ENCODE results near the gene KIF6.

The KIF6 gene

GRCh38 chr6:39366931-39367618 is 358.1 kb downstream of the KIF6 start:
- Histone ChIP-seq H2AFZ (ENCODE audit: low read depth, low read length, severe bottlenecking) (no peak overlapping the region), H3K4me3 (ENCODE audit: insufficient read depth, low read length, poor library complexity, severe bottlenecking) (no peak overlapping the region), H4K20me1 (ENCODE audit: low read depth, low read length) (no peaks in the 10 kb centered on the region), H3K4me2 (ENCODE audit: low read depth, low read length, poor library complexity, severe bottlenecking) (no peak overlapping the region), H3K9ac (ENCODE audit: low read length) (no peak overlapping the region), H3K79me2 (ENCODE audit: insufficient read depth, low read length) (no peaks in the 10 kb centered on the region), H3F3A (ENCODE audit: insufficient read depth) (no peaks in the 10 kb centered on the region), H3K27ac (ENCODE audit: low read depth, low read length) (no peak overlapping the region), H3K36me3 (ENCODE audit: low read length) (no peaks in the 10 kb centered on the region), H3K9me2 (replicated peaks; ENCODE audit: insufficient read depth, low read length) (no peaks in the 10 kb centered on the region), H3K9me3 (ENCODE audit: insufficient read depth, low read length) (no peaks in the 10 kb centered on the region), H3K27me3 (ENCODE audit: low read length) (no peaks in the 10 kb centered on the region)
- TF ChIP-seq CTCF (IDR thresholded peaks at IDR 0.05; ENCODE audit: insufficient read depth, low read length, poor library complexity, severe bottlenecking) (no peak), EZH2phosphoT487 (conservative IDR thresholded peaks at IDR 0.05; ENCODE audit: low read length) (no peak)

- TF ChIP-seq EZH2phosphoT487 (conservative IDR thresholded peaks at IDR 0.05; ENCODE audit: low read length) (no peak), CTCF (IDR thresholded peaks at IDR 0.05; ENCODE audit: insufficient read depth, low read length, poor library complexity, severe bottlenecking) (no peak)
- Histone ChIP-seq H3K36me3 (ENCODE audit: low read length) (no peaks in the 10 kb centered on the region), H3K27me3 (ENCODE audit: low read length) (no peaks in the 10 kb centered on the region), H3K79me2 (ENCODE audit: insufficient read depth, low read length) (no peaks in the 10 kb centered on the region), H3K9ac (ENCODE audit: low read length) (no peak overlapping the region), H3K4me3 (ENCODE audit: insufficient read depth, low read length, poor library complexity, severe bottlenecking) (no peak overlapping the region), H3K4me2 (ENCODE audit: low read depth, low read length, poor library complexity, severe bottlenecking) (no peak overlapping the region), H3K27ac (ENCODE audit: low read depth, low read length) (no peak overlapping the region), H2AFZ (ENCODE audit: low read depth, low read length, severe bottlenecking) (no peak overlapping the region), H3K9me2 (replicated peaks; ENCODE audit: insufficient read depth, low read length) (no peaks in the 10 kb centered on the region), H3K9me3 (ENCODE audit: insufficient read depth, low read length) (no peaks in the 10 kb centered on the region), H4K20me1 (ENCODE audit: low read depth, low read length) (no peaks in the 10 kb centered on the region), H3F3A (ENCODE audit: insufficient read depth) (no peaks in the 10 kb centered on the region)
Measured at GRCh38 chr6:39365281-39366074, 359.7 kb downstream of the KIF6 start.

GRCh38 chr6:39363280-39363679 is 361.9 kb downstream of the KIF6 start:
- no peaks in the 10 kb centered on the region for H3K9me3 ChIP-seq (ENCODE audit: insufficient read depth, low read length)
- TF ChIP-seq EZH2phosphoT487 (conservative IDR thresholded peaks at IDR 0.05; ENCODE audit: low read length), result no peak
- TF ChIP-seq CTCF (IDR thresholded peaks at IDR 0.05; ENCODE audit: insufficient read depth, low read length, poor library complexity, severe bottlenecking), result no peak
- no peaks in the 10 kb centered on the region for H3K79me2 ChIP-seq (ENCODE audit: insufficient read depth, low read length)
- H3K27ac ChIP-seq (ENCODE audit: low read depth, low read length), result no peak overlapping the region
- H3F3A ChIP-seq (ENCODE audit: insufficient read depth), result no peaks in the 10 kb centered on the region
- no peak overlapping the region for H2AFZ ChIP-seq (ENCODE audit: low read depth, low read length, severe bottlenecking)
- H3K4me3 ChIP-seq (ENCODE audit: insufficient read depth, low read length, poor library complexity, severe bottlenecking), result no peak overlapping the region
- no peaks in the 10 kb centered on the region for H3K36me3 ChIP-seq (ENCODE audit: low read length)
- H3K9me2 ChIP-seq (replicated peaks; ENCODE audit: insufficient read depth, low read length), result no peaks in the 10 kb centered on the region
- H3K4me2 ChIP-seq (ENCODE audit: low read depth, low read length, poor library complexity, severe bottlenecking), result no peak overlapping the region
- H3K27me3 ChIP-seq (ENCODE audit: low read length), result no peaks in the 10 kb centered on the region
- no peaks in the 10 kb centered on the region for H4K20me1 ChIP-seq (ENCODE audit: low read depth, low read length)
- no peak overlapping the region for H3K9ac ChIP-seq (ENCODE audit: low read length)
